Panc1 (cell line): ENCODE measurements around the gene KRT72.

Experiments used
- CTCF ChIP-seq: fragments of 450-650 bp; IDR thresholded peaks from 2 replicates; pipeline ENCODE4 v1.5.1; 2017; ENCODE audit warnings: mild to moderate bottlenecking
- REST ChIP-seq, 2 experiments: IDR thresholded peaks; 2 replicates each; pipeline ENCODE4 v1.6.1; 2011 to 2012; ENCODE audit warnings: low read depth in 2 of 2, control low read depth in 1 of 2, low read length in 1 of 2, mild to moderate bottlenecking in 1 of 2, moderate library complexity in 1 of 2; ENCODE audit not compliant: insufficient read depth in 1 of 2
- SIN3A ChIP-seq: IDR thresholded peaks from 2 replicates; pipeline ENCODE4 v1.6.1; 2012; ENCODE audit warnings: low read depth, mild to moderate bottlenecking, low read length, moderate library complexity, borderline replicate concordance; ENCODE audit not compliant: insufficient read depth

- TF ChIP-seq SIN3A (no peak), CTCF (no peak), REST (IDR thresholded peaks at IDR 0.05; ENCODE audit: insufficient read depth in 1 of 2, low read depth in 2 of 2, low read length in 1 of 2) (no peak)
These were observed 22.8 kb downstream of the KRT72 start for GRCh38 chr12:52578469-52578868.
